H1 (cell line): ENCODE results near the gene PIGT.

Source experiments
- EGR1 ChIP-seq: IDR thresholded peaks from 2 replicates; pipeline ENCODE4 v1.6.1; 2011; ENCODE audit warnings: low read depth, low read length, borderline replicate concordance
- MAFK ChIP-seq: IDR thresholded peaks from 2 replicates; pipeline ENCODE4 v1.6.1; 2012; ENCODE audit warnings: low read depth, mild to moderate bottlenecking, improper control_type of control experiment, low read length
- RAD21 ChIP-seq, 2 experiments: IDR thresholded peaks in 1 of 2; conservative IDR thresholded peaks in 1 of 2; 2 replicates each; pipeline ENCODE4 v1.6.1; 2011; ENCODE audit warnings: low read depth in 2 of 2, low read length in 2 of 2, improper control_type of control experiment in 1 of 2, inconsistent platforms in 1 of 2, mild to moderate bottlenecking in 1 of 2, moderate library complexity in 1 of 2
- RFX5 ChIP-seq: IDR thresholded peaks from 2 replicates; pipeline ENCODE4 v1.6.1; 2011; ENCODE audit warnings: low read depth, low read length, improper control_type of control experiment, borderline replicate concordance
- SIN3A ChIP-seq, 2 experiments: IDR thresholded peaks in 1 of 2; conservative IDR thresholded peaks in 1 of 2; 2 replicates each; pipeline ENCODE4 v1.6.1; 2011 to 2012; ENCODE audit warnings: low read length in 2 of 2, improper control_type of control experiment in 1 of 2, low read depth in 1 of 2, mild to moderate bottlenecking in 1 of 2
- TF ChIP-seq, protein P1 (sequence below), 3 experiments: IDR thresholded peaks; 1 replicate in 2 of 3; 2 replicates in 1 of 3; pipeline versions ENCODE4 v1.5.1 to v1.6.1; 2011; ENCODE audit warnings: low read length in 3 of 3, mild to moderate bottlenecking in 3 of 3, inconsistent platforms in 2 of 3, low read depth in 1 of 3, moderate library complexity in 1 of 3; ENCODE audit not compliant: insufficient read depth in 1 of 3; ENCODE audit errors: control extremely low read depth in 1 of 3
- TF ChIP-seq, protein P2 (sequence below): IDR thresholded peaks from 2 replicates; pipeline ENCODE4 v1.6.1; 2011; ENCODE audit warnings: low read length, improper control_type of control experiment

- TF ChIP-seq, protein P1, sequence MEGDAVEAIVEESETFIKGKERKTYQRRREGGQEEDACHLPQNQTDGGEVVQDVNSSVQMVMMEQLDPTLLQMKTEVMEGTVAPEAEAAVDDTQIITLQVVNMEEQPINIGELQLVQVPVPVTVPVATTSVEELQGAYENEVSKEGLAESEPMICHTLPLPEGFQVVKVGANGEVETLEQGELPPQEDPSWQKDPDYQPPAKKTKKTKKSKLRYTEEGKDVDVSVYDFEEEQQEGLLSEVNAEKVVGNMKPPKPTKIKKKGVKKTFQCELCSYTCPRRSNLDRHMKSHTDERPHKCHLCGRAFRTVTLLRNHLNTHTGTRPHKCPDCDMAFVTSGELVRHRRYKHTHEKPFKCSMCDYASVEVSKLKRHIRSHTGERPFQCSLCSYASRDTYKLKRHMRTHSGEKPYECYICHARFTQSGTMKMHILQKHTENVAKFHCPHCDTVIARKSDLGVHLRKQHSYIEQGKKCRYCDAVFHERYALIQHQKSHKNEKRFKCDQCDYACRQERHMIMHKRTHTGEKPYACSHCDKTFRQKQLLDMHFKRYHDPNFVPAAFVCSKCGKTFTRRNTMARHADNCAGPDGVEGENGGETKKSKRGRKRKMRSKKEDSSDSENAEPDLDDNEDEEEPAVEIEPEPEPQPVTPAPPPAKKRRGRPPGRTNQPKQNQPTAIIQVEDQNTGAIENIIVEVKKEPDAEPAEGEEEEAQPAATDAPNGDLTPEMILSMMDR (IDR thresholded peaks at IDR 0.05; ENCODE audit: control extremely low read depth in 1 of 3, insufficient read depth in 1 of 3, low read depth in 1 of 3, low read length in 3 of 3), result no peak
- TF ChIP-seq, protein P2, sequence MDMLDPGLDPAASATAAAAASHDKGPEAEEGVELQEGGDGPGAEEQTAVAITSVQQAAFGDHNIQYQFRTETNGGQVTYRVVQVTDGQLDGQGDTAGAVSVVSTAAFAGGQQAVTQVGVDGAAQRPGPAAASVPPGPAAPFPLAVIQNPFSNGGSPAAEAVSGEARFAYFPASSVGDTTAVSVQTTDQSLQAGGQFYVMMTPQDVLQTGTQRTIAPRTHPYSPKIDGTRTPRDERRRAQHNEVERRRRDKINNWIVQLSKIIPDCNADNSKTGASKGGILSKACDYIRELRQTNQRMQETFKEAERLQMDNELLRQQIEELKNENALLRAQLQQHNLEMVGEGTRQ, result no peak
- TF ChIP-seq MAFK (no peak), EGR1 (no peak), RAD21 (IDR thresholded peaks at IDR 0.05 in 1 of 2, conservative IDR thresholded peaks at IDR 0.05 in 1 of 2; ENCODE audit: low read depth in 2 of 2, low read length in 2 of 2) (no peak), RFX5 (no peak), SIN3A (conservative IDR thresholded peaks at IDR 0.05 in 1 of 2, IDR thresholded peaks at IDR 0.05 in 1 of 2; ENCODE audit: low read depth in 1 of 2, low read length in 2 of 2) (no peak)
These were observed 45.3 kb upstream of the PIGT start for GRCh38 chr20:45370571-45371160.
